Neural crest cell (in vitro differentiated cells): Measurements from ENCODE around the gene NALF2. TPM values are rescaled to one million over a fixed set of nuclear protein-coding genes. Genes with fewer than 3 reads are reported as not detected.

Experiments used
- DNase-seq: peaks from one replicate; pipeline ENCODE4 v3.0.0; 2021; ENCODE audit warnings: low read depth, mixed read lengths, low spot score
- H3K27ac Mint-ChIP-seq: one replicate; pipeline ENCODE4 v1.8.0; 2021; ENCODE audit warnings: mild to moderate bottlenecking, mixed read lengths; ENCODE audit not compliant: unreplicated experiment
- H3K27me3 Mint-ChIP-seq: 2 replicates; pipeline ENCODE4 v1.8.0; 2021; ENCODE audit warnings: low read depth, mild to moderate bottlenecking, mixed read lengths
- H3K36me3 Mint-ChIP-seq: 2 replicates; pipeline ENCODE4 v1.8.0; 2021; ENCODE audit warnings: low read depth, mild to moderate bottlenecking, mixed read lengths
- H3K4me1 Mint-ChIP-seq: 2 replicates; pipeline ENCODE4 v1.8.0; 2021; ENCODE audit warnings: mixed read lengths
- H3K4me3 Mint-ChIP-seq: one replicate; pipeline ENCODE4 v1.8.0; 2021; ENCODE audit warnings: mild to moderate bottlenecking, mixed read lengths
- H3K9me3 Mint-ChIP-seq: 2 replicates; pipeline ENCODE4 v1.8.0; 2021; ENCODE audit warnings: mixed read lengths
- total RNA-seq: library from RNA; stranded (reverse); gene quantifications from 2 replicates; pipeline ENCODE4 v1.2.1, GENCODE V29; 2021
- TF ChIP-seq, protein P1 (sequence below): fragments of 200-600 bp; sonication (generic); conservative IDR thresholded peaks from 2 replicates; pipeline ENCODE4 v1.5.0; 2021; ENCODE audit warnings: antibody characterized with exemption, mild to moderate bottlenecking

Gene NALF2
- total RNA-seq, 1 donor from 2014 or later = 5.7 TPM

DNA sequence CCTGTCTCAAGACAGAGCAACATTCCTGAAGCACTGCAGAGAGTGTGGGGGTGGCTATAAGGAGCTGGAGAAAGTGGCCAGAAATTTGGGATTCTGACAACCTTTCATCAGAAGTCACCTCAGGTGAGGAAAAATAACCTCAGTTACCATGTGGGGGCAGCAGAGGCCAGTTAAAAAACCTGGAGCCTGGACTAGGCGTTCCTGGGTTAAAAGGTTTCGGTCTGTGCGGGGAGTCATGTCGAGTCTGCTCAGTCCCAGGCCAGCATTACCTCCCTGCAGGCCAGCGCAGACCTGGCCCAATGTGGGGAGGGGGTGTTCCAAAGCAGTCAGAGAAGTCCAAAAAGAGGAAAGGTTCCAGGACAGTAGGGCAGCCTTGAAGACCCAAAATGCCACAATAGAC lies 10.9 kb upstream of the NALF2 start:
- Mint-ChIP-seq H3K4me1 (no peaks in the 10 kb centered on the region), H3K9me3 (peaks cover 4% of the 10 kb centered on the region), H3K27me3 (peaks cover 12% of the 10 kb centered on the region), H3K4me3 (no peak overlapping the region), H3K36me3 (no peaks in the 10 kb centered on the region), H3K27ac (no peak overlapping the region)
- DNase-seq = peak; percentile 51
- TF ChIP-seq, protein P1, sequence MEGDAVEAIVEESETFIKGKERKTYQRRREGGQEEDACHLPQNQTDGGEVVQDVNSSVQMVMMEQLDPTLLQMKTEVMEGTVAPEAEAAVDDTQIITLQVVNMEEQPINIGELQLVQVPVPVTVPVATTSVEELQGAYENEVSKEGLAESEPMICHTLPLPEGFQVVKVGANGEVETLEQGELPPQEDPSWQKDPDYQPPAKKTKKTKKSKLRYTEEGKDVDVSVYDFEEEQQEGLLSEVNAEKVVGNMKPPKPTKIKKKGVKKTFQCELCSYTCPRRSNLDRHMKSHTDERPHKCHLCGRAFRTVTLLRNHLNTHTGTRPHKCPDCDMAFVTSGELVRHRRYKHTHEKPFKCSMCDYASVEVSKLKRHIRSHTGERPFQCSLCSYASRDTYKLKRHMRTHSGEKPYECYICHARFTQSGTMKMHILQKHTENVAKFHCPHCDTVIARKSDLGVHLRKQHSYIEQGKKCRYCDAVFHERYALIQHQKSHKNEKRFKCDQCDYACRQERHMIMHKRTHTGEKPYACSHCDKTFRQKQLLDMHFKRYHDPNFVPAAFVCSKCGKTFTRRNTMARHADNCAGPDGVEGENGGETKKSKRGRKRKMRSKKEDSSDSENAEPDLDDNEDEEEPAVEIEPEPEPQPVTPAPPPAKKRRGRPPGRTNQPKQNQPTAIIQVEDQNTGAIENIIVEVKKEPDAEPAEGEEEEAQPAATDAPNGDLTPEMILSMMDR = peak; percentile 60

DNA sequence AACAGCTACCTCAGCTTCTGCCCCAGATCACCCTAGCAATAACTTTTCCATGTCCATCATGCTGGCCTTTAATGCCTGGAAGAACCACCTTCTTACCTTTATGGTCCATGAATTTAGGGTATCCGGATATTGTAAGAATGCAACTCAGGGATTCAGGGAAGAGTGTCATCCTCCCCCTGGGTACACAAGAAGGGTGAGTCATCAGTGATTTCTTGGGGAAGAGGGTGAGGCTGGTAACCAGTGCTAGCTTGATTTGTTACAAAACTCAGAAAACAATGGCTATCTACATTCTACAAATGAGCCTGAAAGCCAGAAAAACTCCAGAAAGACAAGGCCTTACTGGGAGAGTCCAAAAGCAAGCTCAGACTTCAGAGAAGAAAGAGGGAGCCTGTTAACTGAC lies 10.4 kb upstream of the NALF2 start:
- H3K36me3 Mint-ChIP-seq = no peaks in the 10 kb centered on the region
- DNase-seq = no peak
- TF ChIP-seq, protein P1 = no peak
- H3K9me3 Mint-ChIP-seq = peaks cover 4% of the 10 kb centered on the region
- no peak overlapping the region for H3K4me3 Mint-ChIP-seq
- no peaks in the 10 kb centered on the region for H3K4me1 Mint-ChIP-seq
- H3K27me3 Mint-ChIP-seq = peaks cover 10% of the 10 kb centered on the region
- no peak overlapping the region for H3K27ac Mint-ChIP-seq

DNA sequence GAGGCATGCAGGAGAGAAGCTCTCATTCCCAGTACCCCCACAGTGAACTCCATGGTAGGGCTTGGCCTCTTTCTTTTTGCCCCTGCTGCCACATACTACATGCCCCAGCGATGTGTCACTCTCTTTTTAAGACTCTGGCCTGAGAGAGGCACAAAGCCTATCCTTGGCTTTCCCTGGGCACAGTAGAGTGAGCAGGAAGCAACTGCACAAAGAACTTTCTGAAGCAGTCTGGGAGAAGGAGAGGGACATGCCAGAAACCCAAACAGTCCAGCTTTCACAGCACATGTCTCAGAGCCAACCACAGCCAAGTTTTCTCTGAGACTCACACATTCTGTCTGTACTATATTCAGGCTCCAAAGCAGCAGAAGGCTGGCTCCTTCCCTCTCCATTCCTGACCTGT lies 7.9 kb upstream of the NALF2 start:
- TF ChIP-seq, protein P1 = no peak
- Mint-ChIP-seq H3K9me3 (no peaks in the 10 kb centered on the region), H3K27ac (no peak overlapping the region), H3K36me3 (no peaks in the 10 kb centered on the region), H3K27me3 (peaks cover 2% of the 10 kb centered on the region), H3K4me3 (no peak overlapping the region), H3K4me1 (no peaks in the 10 kb centered on the region)
- no peak for DNase-seq

DNA sequence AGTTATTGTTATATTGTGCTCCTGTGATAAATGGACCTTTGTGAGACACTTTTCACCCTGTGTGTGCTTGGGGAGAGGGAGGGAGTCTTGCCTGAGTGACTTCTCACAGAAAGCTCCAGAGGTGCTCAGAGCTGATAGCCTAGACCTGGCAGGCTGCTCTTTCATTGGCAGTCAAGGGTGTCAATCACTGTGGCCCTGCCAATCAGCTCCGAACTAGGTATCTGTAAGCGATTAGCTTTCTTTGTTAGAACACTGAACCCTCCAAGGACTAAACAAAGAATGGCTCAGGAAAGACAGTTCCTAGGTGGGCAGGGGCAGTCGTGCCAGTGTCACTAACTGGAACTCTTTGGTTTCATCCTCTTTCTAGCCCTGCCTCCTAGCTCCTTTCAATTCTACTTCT lies 2.7 kb upstream of the NALF2 start:
- TF ChIP-seq, protein P1 = no peak
- Mint-ChIP-seq H3K4me1 (peaks cover 4% of the 10 kb centered on the region), H3K27me3 (peaks cover 17% of the 10 kb centered on the region), H3K4me3 (no peak overlapping the region), H3K27ac (no peak overlapping the region), H3K9me3 (peaks cover 3% of the 10 kb centered on the region), H3K36me3 (no peaks in the 10 kb centered on the region)
- peak; percentile 34 for DNase-seq

DNA sequence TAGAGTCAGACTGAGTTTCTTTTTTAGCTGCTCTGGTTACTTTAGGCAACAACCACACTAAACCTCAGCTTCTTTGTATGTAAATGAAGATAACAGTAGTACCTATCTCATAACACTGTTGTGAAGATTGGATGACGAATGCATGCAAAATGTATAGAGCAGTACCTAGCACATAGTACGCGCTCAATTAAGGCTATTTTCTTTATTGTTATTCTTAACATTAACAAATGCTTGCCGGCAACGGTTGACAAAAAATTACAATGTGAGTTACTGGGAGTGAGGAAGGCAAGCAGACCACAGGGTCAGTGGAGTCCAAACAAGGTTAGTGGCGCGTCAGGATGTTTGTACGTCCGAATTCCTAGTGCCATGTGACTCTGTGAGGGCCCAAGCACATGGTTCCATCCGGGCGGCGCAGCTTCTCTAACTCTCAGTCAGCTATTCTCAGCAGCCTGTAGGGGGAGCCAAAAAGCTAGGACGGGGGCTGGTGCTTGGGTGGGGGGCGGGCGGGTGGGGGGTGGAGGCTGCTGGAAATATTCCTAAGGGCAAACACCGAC lies 821 bp upstream of the NALF2 start:
- no peak for DNase-seq
- Mint-ChIP-seq H3K9me3 (peaks cover 3% of the 10 kb centered on the region), H3K4me3 (peak overlapping the region; percentile 57)

More for the DNA sequence above, 821 bp upstream of the NALF2 start:
- H3K4me1 Mint-ChIP-seq = peaks cover 4% of the 10 kb centered on the region
- H3K36me3 Mint-ChIP-seq = no peaks in the 10 kb centered on the region
- no peak overlapping the region for H3K27ac Mint-ChIP-seq
- TF ChIP-seq, protein P1 = peak; percentile 65
- H3K27me3 Mint-ChIP-seq = peaks cover 36% of the 10 kb centered on the region
